Measurements from ENCODE around the gene ALDH1A2. TPM values are rescaled to one million over a fixed set of nuclear protein-coding genes. Genes with fewer than 3 reads are reported as not detected.
"Not testable (repeated sequence)": the region's sequence is repeated elsewhere in the genome, so short reads cannot be mapped to it uniquely, and the experiment has no call there.

ALDH1A2 gene
- total RNA-seq, 1 donor from 2014 or later = 0.58 TPM

GRCh38 chr15:58069008-58069407 is 3.5 kb upstream of the ALDH1A2 start:
- no peak for DNase-seq (ENCODE audit: extremely low read depth, low read depth, low spot score)

- no peak for DNase-seq (ENCODE audit: extremely low read depth, low read depth, low spot score)
Measured at GRCh38 chr15:58066042-58066867, 744 bp upstream of the ALDH1A2 start.

GRCh38 chr15:58064980-58065444 is 499 bp downstream of the ALDH1A2 start:
- no peak for DNase-seq (ENCODE audit: extremely low read depth, low read depth, low spot score)

- no peak for DNase-seq (ENCODE audit: extremely low read depth, low read depth, low spot score)
Measured at GRCh38 chr15:58064082-58064979, 1.2 kb downstream of the ALDH1A2 start.

- DNase-seq (ENCODE audit: extremely low read depth, low read depth, low spot score) = no peak
Measured at GRCh38 chr15:58063614-58064013, 1.9 kb downstream of the ALDH1A2 start.

GRCh38 chr15:58062983-58063382 is 2.5 kb downstream of the ALDH1A2 start:
- DNase-seq (ENCODE audit: extremely low read depth, low read depth, low spot score) = no peak

GRCh38 chr15:58062175-58062574 is 3.3 kb downstream of the ALDH1A2 start:
- DNase-seq (ENCODE audit: extremely low read depth, low read depth, low spot score) = no peak

GRCh38 chr15:58060575-58060974 is 4.9 kb downstream of the ALDH1A2 start:
- no peak for DNase-seq (ENCODE audit: extremely low read depth, low read depth, low spot score)

GRCh38 chr15:58058729-58059128 is 6.8 kb downstream of the ALDH1A2 start:
- DNase-seq (ENCODE audit: extremely low read depth, low read depth, low spot score) = no peak

GRCh38 chr15:58058073-58058472 is 7.4 kb downstream of the ALDH1A2 start:
- DNase-seq (ENCODE audit: extremely low read depth, low read depth, low spot score) = no peak

- no peak for DNase-seq (ENCODE audit: extremely low read depth, low read depth, low spot score)
Measured at GRCh38 chr15:58057559-58057958, 8.0 kb downstream of the ALDH1A2 start.

GRCh38 chr15:58056015-58056414 is 9.5 kb downstream of the ALDH1A2 start:
- no peak for DNase-seq (ENCODE audit: extremely low read depth, low read depth, low spot score)

GRCh38 chr15:58053315-58054153 is 12.0 kb downstream of the ALDH1A2 start:
- no peak for DNase-seq (ENCODE audit: extremely low read depth, low read depth, low spot score)

- DNase-seq (ENCODE audit: extremely low read depth, low read depth, low spot score) = no peak
Measured at GRCh38 chr15:58052334-58052733, 13.2 kb downstream of the ALDH1A2 start.

GRCh38 chr15:58049520-58050227 is 15.8 kb downstream of the ALDH1A2 start:
- no peak for DNase-seq (ENCODE audit: extremely low read depth, low read depth, low spot score)

- no peak for DNase-seq (ENCODE audit: extremely low read depth, low read depth, low spot score)
Measured at GRCh38 chr15:58048261-58048660, 17.2 kb downstream of the ALDH1A2 start.

GRCh38 chr15:58047149-58047548 is 18.4 kb downstream of the ALDH1A2 start:
- DNase-seq (ENCODE audit: extremely low read depth, low read depth, low spot score) = no peak

- DNase-seq (ENCODE audit: extremely low read depth, low read depth, low spot score) = no peak
Measured at GRCh38 chr15:58046467-58046866, 19.0 kb downstream of the ALDH1A2 start.

GRCh38 chr15:58045376-58045775 is 20.1 kb downstream of the ALDH1A2 start:
- DNase-seq (ENCODE audit: extremely low read depth, low read depth, low spot score) = not testable (repeated sequence)

- no peak for DNase-seq (ENCODE audit: extremely low read depth, low read depth, low spot score)
Measured at GRCh38 chr15:58044551-58044950, 21.0 kb downstream of the ALDH1A2 start.

Measured in glomerular endothelial cell (primary cell).